T-helper 22 cell (primary cell): ENCODE results near the gene CEACAM16.
"Not testable (repeated sequence)": the region's sequence is repeated elsewhere in the genome, so short reads cannot be mapped to it uniquely, and the experiment has no call there.

Source experiments
- DNase-seq: peaks from one replicate; pipeline ENCODE4 v3.0.0-alpha.2; 2020; ENCODE audit warnings: low read depth

Gene CEACAM16

GRCh38 chr19:44698492-44699201 is at the start of gene CEACAM16:
Gene CEACAM16, plus strand, starts transcription at chr19:44699151. Its CDS starts 2,306 bp downstream, at chr19:44701457.
- DNase-seq: no peak

- DNase-seq: no peak
These were observed 49.3 kb upstream of the CEACAM16 start for GRCh38 chr19:44649578-44650145.

GRCh38 chr19:44653343-44653742 is 45.6 kb upstream of the CEACAM16 start:
- DNase-seq: no peak

GRCh38 chr19:44653977-44654774 is 44.8 kb upstream of the CEACAM16 start:
- peak; percentile 23 for DNase-seq

- no peak for DNase-seq
These were observed 41.6 kb upstream of the CEACAM16 start for GRCh38 chr19:44657211-44657921.

- DNase-seq: no peak
These were observed 40.8 kb upstream of the CEACAM16 start for GRCh38 chr19:44658069-44658733.

GRCh38 chr19:44660081-44660480 is 38.9 kb upstream of the CEACAM16 start:
- no peak for DNase-seq

GRCh38 chr19:44661205-44661604 is 37.7 kb upstream of the CEACAM16 start:
- DNase-seq: no peak

- no peak for DNase-seq
These were observed 37.0 kb upstream of the CEACAM16 start for GRCh38 chr19:44661904-44662303.

- DNase-seq: no peak
These were observed 36.1 kb upstream of the CEACAM16 start for GRCh38 chr19:44662691-44663385.

- no peak for DNase-seq
These were observed 35.0 kb upstream of the CEACAM16 start for GRCh38 chr19:44663996-44664395.

- DNase-seq: no peak
These were observed 34.0 kb upstream of the CEACAM16 start for GRCh38 chr19:44664976-44665375.

- DNase-seq: no peak
These were observed 31.9 kb upstream of the CEACAM16 start for GRCh38 chr19:44666852-44667556.

- no peak for DNase-seq
These were observed 29.8 kb upstream of the CEACAM16 start for GRCh38 chr19:44668985-44669764.

GRCh38 chr19:44670027-44670426 is 28.9 kb upstream of the CEACAM16 start:
- not testable (repeated sequence) for DNase-seq

GRCh38 chr19:44671400-44671799 is 27.6 kb upstream of the CEACAM16 start, which contains the start of gene CEACAM19:
Gene CEACAM19, plus strand, starts transcription at chr19:44671482. Its CDS starts 450 bp downstream, at chr19:44671932.
- no peak for DNase-seq

- no peak for DNase-seq
These were observed 26.7 kb upstream of the CEACAM16 start for GRCh38 chr19:44672226-44672625.

- DNase-seq: no peak
These were observed 25.4 kb upstream of the CEACAM16 start for GRCh38 chr19:44673510-44673909.

- no peak for DNase-seq
These were observed 23.4 kb upstream of the CEACAM16 start for GRCh38 chr19:44675521-44675920.
